NCI-H146 (cell line): ENCODE measurements around the gene ATP11A.
A peak's percentile ranks its signal among the peaks of the same experiment; 100 is the strongest.
"Not testable (repeated sequence)": the region's sequence is repeated elsewhere in the genome, so short reads cannot be mapped to it uniquely, and the experiment has no call there.

Experiments used
- DNase-seq: peaks from one replicate; lab custom pipeline; 2025; lab: John Stamatoyannopoulos, UW

Gene ATP11A

GRCh38 chr13:112881656-112882554, 192.1 kb downstream of the ATP11A start:
- DNase-seq = no peak

GRCh38 chr13:112882555-112883024, 192.8 kb downstream of the ATP11A start:
- DNase-seq = no peak

- no peak for DNase-seq
Measured at GRCh38 chr13:112883241-112883945, 193.6 kb downstream of the ATP11A start.

GRCh38 chr13:112884700-112885099, 194.9 kb downstream of the ATP11A start:
- not testable (repeated sequence) for DNase-seq

GRCh38 chr13:112885242-112885781, 195.5 kb downstream of the ATP11A start:
- no peak for DNase-seq

GRCh38 chr13:112885782-112886268, 196.0 kb downstream of the ATP11A start:
- DNase-seq = peak; percentile 98

- DNase-seq = peak; percentile 50
Measured at GRCh38 chr13:112887151-112887550, 197.3 kb downstream of the ATP11A start.

- DNase-seq = no peak
Measured at GRCh38 chr13:112887557-112887991, 197.7 kb downstream of the ATP11A start.

- DNase-seq = no peak
Measured at GRCh38 chr13:112888238-112889111, 198.6 kb downstream of the ATP11A start.

- no peak for DNase-seq
Measured at GRCh38 chr13:112889351-112890290, 199.8 kb downstream of the ATP11A start.

- no peak for DNase-seq
Measured at GRCh38 chr13:112890316-112891145, 200.7 kb downstream of the ATP11A start.

GRCh38 chr13:112891477-112892401, 201.9 kb downstream of the ATP11A start:
- DNase-seq = peak; percentile 98

- peak; percentile 67 for DNase-seq
Measured at GRCh38 chr13:112892426-112893206, 202.8 kb downstream of the ATP11A start.

GRCh38 chr13:112893207-112893569, 203.3 kb downstream of the ATP11A start:
- no peak for DNase-seq

- DNase-seq = peak; percentile 90
Measured at GRCh38 chr13:112893570-112894422, 204.0 kb downstream of the ATP11A start.

GRCh38 chr13:112894423-112894672, 204.5 kb downstream of the ATP11A start:
- no peak for DNase-seq
